ENCODE results near the gene PLA2G2D.

PLA2G2D gene

GRCh38 chr1:20112279-20113000, 6.9 kb downstream of the PLA2G2D start:
- no peak for DNase-seq

- no peak for DNase-seq
Observed at GRCh38 chr1:20111452-20111851, 7.9 kb downstream of the PLA2G2D start.

GRCh38 chr1:20110679-20111078, 8.7 kb downstream of the PLA2G2D start:
- DNase-seq: no peak

GRCh38 chr1:20109223-20109856, 10.0 kb downstream of the PLA2G2D start:
- no peak for DNase-seq

DNA sequence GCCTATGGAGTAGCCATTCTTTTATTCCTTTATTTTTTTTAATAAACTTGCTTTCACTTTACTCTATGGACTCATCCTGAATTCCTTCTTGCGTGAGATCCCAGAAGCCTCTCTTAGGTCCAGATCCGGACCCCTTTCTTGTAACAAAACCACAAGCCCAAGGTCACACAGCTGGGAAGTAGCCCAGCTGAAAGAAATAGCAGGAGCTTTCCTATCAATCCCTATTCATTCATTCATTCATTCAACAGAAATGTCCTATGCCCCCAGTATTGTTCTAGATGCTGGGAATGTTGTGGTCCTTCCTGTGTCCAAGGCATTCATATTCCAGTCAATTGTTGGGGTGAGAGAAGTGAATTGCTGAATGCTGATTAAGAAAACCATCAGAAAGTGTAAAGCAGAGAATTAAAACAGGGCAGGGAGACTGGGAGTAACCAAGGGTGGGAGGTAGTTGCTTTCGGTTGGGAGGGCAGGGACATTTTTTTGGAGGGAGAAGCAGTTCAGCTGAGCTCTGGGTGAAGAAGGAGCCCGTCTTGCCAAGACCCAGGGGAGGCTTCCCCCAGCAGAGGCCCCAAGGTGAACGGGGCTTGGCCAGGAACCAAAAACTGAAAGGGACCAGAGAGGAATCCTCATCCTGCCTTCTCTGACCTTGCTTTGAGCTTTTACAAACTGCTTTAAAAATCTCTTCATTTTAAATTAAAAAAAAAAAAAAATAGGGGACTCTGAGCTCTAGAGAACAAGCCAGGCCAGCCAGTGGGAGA, 10.8 kb downstream of the PLA2G2D start:
- DNase-seq: no peak

DNA sequence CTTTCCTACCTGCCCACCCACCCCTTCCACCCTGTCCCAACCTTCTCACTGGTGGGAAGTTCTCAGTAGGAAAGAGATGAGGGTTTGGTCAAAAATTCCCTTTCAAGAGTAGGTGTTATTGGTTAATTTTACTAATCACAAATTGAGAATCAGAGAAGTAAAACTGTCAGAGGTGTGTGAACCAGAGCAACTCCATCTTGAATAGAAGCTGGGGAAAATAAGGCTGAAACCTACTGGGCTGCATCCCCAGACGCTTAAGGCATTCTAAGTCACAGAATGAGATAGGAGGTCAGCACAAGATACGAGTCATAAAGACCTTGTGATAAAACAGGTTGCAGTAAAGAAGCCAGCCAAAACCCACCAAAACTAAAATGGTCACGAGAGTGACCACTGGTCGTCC, 11.5 kb downstream of the PLA2G2D start:
- no peak for DNase-seq

- DNase-seq: no peak
Observed at GRCh38 chr1:20107351-20107750, 12.0 kb downstream of the PLA2G2D start.

GRCh38 chr1:20105856-20106255, 13.5 kb downstream of the PLA2G2D start:
- DNase-seq: no peak

DNA sequence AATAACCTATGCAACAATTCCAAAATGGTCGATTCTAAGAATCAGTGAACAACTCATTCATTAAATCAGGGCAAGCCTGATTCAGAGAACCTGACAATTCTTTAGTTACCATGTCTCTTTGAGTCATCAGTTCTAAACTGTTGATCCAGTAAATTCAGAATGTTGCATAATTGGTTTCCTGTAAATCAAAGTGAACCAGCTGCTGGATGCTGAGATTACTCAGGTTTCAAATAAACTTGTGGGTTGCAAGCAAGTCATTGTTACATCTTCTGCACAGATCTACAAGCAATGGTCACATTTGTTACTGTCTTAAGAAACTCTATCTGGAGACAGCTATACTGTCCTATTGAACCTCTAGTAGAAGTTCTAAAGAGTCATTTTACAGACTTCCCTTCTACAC, 16.5 kb downstream of the PLA2G2D start:
- peak in 1 of 5 donors; percentile 77 for DNase-seq

- peak in 1 of 5 donors; percentile 62 for DNase-seq
Observed at GRCh38 chr1:20100632-20101355, 18.5 kb downstream of the PLA2G2D start.

DNA sequence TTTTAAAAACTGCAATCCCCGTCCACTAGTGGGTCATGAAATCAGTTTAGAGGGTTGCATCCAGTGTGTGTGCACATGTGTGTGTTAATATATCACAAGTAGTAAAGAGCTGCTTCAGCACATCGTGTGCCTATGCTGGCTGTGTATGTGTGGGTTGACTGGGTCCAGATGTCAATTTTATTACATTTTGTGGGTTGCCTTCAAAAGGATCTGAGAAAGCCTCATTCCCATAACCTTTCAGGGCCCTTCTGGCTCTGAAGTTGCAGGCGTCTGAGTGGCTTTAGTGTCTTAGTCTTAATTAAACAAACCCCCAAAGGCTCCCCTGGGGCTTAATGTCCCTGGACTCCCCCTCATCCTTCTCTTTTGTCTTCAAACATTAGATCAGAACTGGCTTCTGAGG, 19.8 kb downstream of the PLA2G2D start:
- DNase-seq: no peak

GRCh38 chr1:20096840-20097447, 22.4 kb downstream of the PLA2G2D start:
- DNase-seq: no peak

DNA sequence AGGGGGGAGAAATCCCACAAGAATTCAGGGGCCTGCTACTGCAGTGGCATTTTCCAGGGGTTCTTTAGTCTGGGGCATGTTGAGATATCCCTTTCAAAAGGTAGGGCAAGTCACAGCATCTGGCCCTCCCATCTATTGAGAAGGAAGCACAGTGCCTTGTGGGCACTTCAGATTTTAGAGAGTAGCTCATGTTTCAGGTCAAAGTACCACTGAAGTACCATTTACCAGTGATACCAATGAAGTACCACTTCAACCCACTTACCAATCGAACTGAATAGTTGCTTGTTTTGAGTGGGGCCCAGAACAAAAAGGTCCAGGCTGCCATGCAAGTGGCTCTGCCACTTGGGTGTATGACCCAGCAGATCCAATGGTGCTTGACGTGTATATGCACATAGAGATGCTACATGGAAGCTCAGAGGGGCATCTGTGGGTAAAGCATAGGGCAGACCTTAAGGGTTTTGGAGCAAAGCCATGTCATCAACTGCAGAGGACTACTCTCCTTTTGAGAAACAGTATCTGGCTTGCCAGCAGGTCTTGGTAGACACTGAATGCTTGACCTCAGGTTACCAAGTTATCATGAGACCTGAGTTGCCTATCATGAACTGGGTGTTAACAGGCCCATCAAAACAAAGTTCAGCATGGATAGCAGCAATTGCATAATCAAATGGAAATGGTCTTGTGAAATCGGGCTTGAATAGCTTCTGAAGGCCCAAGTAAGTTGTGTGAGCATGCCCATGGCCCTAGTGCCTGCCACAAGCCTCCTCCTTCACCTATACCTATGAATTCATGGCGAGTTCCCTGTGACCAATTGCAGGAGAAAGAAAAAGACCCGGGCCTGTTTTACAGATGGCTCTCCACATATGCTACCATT, 23.5 kb downstream of the PLA2G2D start:
- no peak for DNase-seq

DNA sequence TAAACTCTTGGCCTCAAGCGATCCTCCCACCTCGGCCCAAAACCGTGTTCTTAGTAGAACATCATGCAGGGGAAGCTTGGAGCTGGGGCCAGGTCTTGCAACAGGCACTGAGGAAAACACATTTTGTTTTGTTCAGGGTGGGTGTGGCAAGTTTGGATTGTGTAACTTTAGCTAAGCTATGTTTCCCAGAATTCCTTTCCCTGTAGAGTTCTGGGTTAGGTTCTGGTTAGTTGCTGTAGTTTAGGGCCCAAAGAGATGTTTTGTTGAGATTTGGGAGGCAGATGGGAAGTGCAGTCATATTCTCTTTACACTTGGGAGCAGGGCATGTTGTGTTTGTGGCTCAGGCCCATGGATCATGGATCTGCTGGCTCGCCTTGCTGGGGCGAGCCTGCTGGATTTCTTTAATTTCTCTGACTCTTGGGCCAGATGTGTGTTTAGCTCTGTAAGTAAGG, 25.4 kb downstream of the PLA2G2D start:
- no peak for DNase-seq

DNA sequence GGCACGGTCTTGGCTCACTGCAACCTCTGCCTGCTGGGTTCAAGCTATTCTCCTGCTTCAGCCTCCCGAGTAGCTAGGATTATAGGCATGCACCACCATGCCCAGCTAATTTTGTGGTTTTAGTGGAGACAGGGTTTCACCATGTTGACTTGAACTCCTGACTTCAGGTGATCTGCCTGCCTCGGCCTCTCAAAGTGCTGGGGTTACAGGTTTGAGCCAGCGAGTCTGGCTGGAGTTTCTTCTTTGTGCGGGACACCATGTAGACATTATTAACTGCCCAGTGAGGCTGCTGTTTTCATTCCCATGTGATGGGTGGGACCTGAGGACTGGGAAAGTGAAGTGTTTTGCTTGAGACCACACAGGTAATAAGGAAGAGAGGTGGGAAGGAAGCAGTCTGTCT, 26.0 kb downstream of the PLA2G2D start:
- no peak for DNase-seq

DNA sequence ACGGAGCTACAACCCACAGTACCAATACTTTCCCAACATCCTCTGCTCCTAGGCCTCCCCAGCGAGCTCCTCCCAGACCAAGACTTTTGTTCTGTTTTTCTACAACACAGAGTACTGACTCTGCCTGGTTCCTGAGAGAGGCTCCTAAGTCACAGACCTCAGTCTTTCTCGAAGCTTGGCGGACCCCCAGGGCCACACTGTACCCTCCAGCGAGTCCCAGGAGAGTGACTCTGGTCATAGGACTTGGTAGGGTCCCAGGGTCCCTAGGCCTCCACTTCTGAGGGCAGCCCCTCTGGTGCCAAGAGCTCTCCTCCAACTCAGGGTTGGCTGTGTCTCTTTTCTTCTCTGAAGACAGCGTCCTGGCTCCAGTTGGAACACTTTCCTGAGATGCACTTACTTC, 28.7 kb downstream of the PLA2G2D start:
- no peak for DNase-seq

DNA sequence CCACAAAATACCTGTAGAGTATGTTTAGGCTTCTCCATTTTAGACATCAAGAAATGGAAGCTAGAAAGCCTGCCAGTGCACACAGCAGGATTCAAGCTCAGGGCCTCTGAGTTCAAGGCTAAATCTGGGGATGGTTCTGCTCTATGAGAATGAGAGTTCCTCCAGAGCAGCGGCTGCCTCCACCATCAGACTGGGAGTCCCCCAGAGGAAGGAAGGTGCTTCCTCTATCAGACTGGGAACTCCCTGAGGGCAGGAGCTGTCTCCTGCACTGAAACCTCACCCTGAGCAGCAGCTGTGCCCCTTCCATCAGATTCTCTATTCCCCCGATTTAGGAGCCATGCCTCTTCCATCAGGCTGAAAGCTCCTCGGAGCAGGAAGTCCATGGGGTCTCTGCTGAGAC, 29.2 kb downstream of the PLA2G2D start:
- DNase-seq: no peak

DNA sequence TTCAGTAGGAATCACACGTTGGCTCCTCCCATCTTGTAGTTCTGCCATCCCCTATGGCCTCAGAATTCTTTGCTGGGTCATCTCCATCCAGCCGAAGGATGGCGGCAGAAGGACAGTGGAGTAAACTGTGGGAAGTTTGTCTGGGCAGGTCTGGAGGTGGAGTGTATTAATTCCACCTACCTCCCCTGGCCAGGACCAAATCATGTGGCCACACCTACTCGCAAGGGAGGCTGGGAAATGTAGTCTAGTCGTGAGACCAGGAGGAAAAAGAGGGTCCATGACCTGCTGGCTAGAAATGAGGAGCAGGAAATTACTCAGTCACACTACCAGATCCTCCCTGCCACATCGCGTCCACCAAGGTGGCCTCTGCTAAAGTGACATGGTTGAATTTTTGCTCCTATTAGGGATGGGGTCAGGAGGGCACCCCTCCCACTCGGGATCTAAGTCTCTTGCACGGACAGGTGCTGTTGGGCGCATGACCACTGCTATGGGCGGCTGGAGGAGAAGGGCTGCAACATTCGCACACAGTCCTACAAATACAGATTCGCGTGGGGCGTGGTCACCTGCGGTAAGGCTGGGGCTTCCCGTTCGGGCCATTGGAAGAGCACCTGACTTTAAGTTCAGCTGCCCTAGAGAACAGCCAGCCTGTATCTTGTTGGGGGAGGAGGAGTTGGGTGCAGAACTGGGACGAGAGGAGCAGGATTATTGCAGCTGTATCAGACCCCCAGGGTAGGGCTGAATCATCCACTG, 29.8 kb downstream of the PLA2G2D start:
- no peak for DNase-seq

- DNase-seq: no peak
Observed at GRCh38 chr1:20087668-20088067, 31.7 kb downstream of the PLA2G2D start.

- DNase-seq: no peak
Observed at GRCh38 chr1:20086800-20087199, 32.5 kb downstream of the PLA2G2D start.

Measured in T-helper 1 cell (primary cell).